Muscle of back (tissue), 11 donors: ENCODE results near the gene NME1. TPM values are rescaled to one million over a fixed set of nuclear protein-coding genes. Genes with fewer than 3 reads are reported as not detected.

Experiments
- DNase-seq, 3 donors: peaks; one replicate each; pipeline versions ENCODE4 v3.0.0 to v3.0.0-alpha.2; 2013
- polyA plus RNA-seq, 10 donors: library from polyadenylated mRNA; unstranded; fragments of 120-200 nt; gene quantifications; one replicate each; pipeline ENCODE4 v1.2.1, GENCODE V29; 2013; ENCODE audit not compliant: insufficient read length in 10 of 10

NME1 gene
- polyA plus RNA-seq, 10 donors: 48.6 to 70.0 (median 59.0) TPM

DNA sequence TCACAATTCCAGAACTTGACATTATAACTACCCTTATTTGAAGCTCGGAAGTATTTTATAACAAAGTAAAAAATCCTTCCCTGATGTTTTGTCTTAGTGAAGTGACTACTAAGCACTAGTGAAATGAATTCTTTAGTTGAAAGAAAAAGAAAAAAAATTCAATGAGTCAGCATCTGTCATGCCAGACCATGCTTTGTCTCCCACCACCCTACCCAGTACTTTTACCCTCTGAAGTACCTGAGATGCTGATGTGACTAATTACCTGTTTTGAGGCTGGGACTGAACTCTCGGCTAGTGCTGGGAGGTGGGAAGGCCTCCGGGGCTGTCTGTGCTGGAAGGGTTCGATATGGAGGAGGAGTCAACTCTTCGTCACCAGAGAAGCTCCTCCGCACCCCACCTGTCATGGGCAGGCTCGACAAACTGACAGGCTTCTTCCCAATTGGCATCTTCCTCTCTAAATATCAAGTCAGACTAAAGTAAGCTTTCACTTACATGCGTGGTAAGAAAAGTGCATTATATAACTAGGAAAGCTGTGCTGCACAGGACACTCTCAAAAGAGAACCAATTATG lies 32.5 kb downstream of the NME1 start:
- DNase-seq: no peak

DNA sequence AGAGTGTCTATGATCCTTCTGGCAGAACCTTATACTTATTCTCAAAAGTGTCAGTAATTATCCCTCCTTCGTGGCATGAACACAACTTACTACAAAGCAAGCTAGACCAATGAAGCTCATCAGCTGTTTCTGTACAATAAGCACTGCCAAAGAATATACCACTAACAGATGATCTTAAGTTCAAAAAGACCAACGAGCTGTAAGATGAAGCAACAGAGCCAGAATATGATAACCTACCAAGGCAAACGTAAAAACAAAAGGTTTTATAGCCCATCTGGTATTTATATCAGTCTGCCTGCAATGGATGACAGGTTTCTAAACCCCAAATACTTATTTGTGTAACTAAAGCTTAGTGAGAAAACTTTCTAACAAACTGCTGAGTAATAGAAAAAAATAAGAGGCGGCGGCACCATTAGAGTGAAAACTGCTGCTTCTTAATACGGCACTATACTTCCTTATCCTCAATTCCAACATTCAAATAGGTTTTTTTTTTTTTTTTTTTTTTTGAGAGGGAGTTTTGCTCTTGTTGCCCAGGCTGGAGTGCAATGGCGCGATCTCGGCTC lies 35.0 kb downstream of the NME1 start:
- no peak for DNase-seq

DNA sequence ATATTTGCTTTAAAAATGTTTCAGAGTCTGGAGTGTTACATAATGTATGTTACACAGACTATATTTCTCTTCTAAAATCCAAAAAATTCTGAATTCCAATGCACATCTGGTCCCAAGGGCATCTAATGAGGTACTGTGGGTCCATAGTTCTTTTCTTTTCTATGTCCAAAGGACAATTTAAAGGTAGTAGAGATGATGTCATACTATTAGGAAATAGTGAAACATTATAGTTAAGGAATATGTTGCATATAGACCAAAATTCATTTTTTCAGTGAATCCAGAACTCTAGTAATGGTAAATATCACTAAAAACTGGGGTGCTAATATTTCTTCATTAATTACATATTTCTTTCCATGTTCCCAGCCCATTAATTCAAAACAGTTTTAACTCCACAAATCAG lies 35.8 kb downstream of the NME1 start:
- DNase-seq: no peak

DNA sequence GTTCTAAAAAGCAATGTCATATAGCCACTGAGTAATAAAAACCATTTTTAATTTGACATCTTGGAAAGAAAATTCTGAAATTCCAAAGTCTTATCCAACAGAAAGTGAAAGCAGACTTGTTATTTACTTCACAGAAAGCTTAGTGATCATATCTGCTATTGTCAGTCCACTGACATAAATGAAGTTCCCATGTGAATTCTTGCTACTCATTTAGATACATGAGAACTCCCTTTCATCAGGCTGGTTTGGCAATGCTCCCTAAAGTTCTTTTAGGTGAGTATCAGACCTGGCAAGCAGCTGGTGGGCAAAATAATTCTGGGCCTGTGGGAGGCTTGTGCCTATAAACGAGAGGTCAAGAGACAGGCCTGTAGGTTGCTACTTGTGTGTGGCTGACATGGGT lies 36.3 kb downstream of the NME1 start:
- DNase-seq: no peak

DNA sequence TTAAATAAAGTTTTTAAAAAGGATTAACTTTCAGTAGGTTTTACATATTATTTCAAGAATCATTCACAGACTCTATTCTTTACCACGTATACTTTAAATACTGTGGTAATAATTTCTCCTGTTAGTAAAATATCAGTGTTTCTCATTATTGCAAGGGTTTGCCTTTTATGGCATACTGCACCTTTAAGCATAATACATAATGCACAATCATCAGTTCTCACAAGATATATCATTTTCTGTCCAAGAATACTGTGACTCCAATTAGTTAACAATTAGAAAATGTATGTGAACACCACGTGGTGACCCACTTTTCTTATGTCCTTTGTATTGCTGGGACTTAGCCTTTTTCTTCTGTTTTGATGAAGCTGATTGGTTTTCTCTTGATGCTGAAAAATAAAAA lies 38.5 kb downstream of the NME1 start:
- DNase-seq: no peak

DNA sequence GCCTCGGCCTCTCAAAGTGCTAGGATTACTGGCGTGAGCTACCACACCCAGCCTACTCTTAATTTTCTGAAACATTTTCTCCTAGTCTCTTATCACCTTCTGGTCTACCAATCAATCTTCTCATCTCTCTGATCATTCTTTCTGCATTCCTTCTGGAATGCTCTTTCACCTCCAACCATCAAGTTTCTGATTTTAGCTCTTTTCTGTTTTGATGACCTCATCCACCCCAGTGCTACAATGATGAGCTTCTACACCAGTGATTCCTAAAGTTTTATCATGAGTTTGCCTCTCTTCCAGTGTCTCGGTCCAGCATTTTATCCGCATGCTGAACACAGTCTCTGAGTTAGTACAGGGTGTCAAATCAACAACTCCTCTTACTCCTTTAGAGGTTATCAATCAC lies 44.4 kb downstream of the NME1 start:
- no peak for DNase-seq

DNA sequence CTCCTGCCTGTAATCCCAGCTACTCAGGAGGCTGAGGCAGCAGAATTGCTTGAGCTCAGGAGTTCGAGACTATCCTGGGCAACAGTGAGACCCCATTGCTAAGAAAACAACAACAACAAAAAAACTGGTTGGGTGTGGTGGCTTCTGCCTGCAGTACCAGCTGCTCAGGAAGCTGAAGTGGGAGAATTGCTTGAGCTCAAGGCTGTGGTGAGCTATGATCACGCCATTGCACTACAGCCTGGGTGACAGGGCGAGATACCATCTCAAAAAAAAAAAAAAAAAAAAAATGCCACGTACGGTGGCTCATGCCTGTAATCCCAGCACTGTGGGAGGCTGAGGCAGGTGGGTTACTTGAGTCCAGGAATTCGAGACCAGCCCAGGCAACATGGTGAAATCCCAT lies 46.9 kb downstream of the NME1 start:
- no peak for DNase-seq

DNA sequence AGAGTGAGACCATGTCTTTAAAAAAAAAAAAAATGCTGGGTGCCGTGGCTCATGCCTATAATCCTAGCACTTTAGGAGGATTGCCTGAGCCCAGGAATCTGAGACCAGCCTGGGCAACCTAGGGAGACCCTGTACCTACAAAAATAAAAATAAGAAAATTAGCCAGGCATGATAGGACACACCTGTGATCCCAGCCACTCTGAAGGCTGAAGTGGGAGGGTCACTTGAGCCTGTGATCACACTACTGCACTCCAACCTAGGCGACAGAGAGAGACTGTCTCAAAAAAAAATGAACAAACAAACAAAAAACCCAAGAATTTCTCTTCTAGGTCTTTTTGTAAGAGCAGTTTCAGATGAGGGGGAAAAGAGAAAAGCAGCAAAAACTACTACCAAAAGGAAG lies 47.5 kb downstream of the NME1 start:
- no peak for DNase-seq

DNA sequence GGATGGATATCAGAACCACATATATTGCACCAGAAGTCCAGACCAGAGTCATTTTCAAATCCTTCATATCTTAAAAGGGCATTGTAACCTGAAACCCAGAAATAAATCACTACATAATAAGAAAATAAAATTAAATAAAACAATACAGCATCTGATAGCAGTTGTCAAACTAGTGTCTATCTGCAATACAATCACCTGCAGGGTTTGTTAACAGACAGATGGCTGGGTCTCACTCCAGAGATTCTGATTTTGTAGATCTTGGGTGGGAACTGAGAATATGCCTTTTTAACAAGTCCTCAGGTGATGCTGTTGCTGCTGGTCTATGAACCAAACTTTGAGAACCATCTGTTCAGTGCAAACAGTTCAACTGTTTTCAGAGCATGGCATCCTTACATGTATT lies 50.5 kb downstream of the NME1 start:
- no peak for DNase-seq

Other genes starting within 250 kb of the NME1 start
- 10 to 100 TPM; 62.0 to 97.6 (median 73.8) TPM for gene SPAG9, start 32.7 kb upstream of the NME1 start, polyA plus RNA-seq
- gene NME2, start 12.9 kb downstream of the NME1 start, polyA plus RNA-seq: 100 to 1,000 TPM; 323 to 445 (median 357) TPM
- gene MBTD1, start 106.5 kb downstream of the NME1 start, polyA plus RNA-seq: 10 to 100 TPM; 16.9 to 27.9 (median 22.9) TPM
- gene UTP18, start 107.0 kb downstream of the NME1 start, polyA plus RNA-seq: 10 to 100 TPM; 25.5 to 36.5 (median 32.9) TPM